ENCODE measurements around the gene TMEM184B. TPM values are rescaled to one million over a fixed set of nuclear protein-coding genes. Genes with fewer than 3 reads are reported as not detected.

The TMEM184B gene
- total RNA-seq, 4 donors from 2014 or later = 39.4 to 108 (median 75.3) TPM

GRCh38 chr22:38191731-38192474 lies 80.9 kb downstream of the TMEM184B start:
- Histone ChIP-seq H3K9me3 (no peaks in the 10 kb centered on the region), H3K27ac (replicated peaks in 1 of 4) (no peak overlapping the region), H3K4me3 (no peak overlapping the region), H3K27me3 (no peaks in the 10 kb centered on the region), H3K36me3 (no peaks in the 10 kb centered on the region), H3K4me1 (peaks cover 7 to 10% (median 9%) of the 10 kb centered on the region in 4 donors)
- no peak for DNase-seq (ENCODE audit: extremely low spot score)
- intact Hi-C loops (cut with DNase I) = no loop called here
- TF ChIP-seq EP300 (IDR thresholded peaks at IDR 0.05) = no peak
- TF ChIP-seq POLR2A (IDR thresholded peaks at IDR 0.05; ENCODE audit: low read depth) = no peak
- no peak for TF ChIP-seq POLR2AphosphoS5 (IDR thresholded peaks at IDR 0.05)
- TF ChIP-seq CTCF (IDR thresholded peaks at IDR 0.05) = no peak
- WGBS = 83% methylated on average over 10 of the region's 10 CpGs

- no peak overlapping the region for H3K4me3 ChIP-seq
- WGBS = 92% methylated on average over 14 of the region's 14 CpGs
- H3K9me3 ChIP-seq = no peaks in the 10 kb centered on the region
- TF ChIP-seq POLR2AphosphoS5 (IDR thresholded peaks at IDR 0.05) (no peak), CTCF (IDR thresholded peaks at IDR 0.05) (no peak), EP300 (IDR thresholded peaks at IDR 0.05) (no peak), POLR2A (IDR thresholded peaks at IDR 0.05; ENCODE audit: low read depth) (no peak)
- H3K27me3 ChIP-seq = no peaks in the 10 kb centered on the region
- H3K36me3 ChIP-seq = no peaks in the 10 kb centered on the region
- H3K4me1 ChIP-seq = peaks cover 7 to 10% (median 9%) of the 10 kb centered on the region in 4 donors
- H3K27ac ChIP-seq (replicated peaks in 1 of 4) = no peak overlapping the region
- intact Hi-C loops (cut with DNase I) = no loop called here
- DNase-seq (ENCODE audit: extremely low spot score) = no peak
Measured at GRCh38 chr22:38191055-38191454, 81.8 kb downstream of the TMEM184B start.

- Histone ChIP-seq H3K27ac (replicated peaks in 1 of 4) (no peak overlapping the region), H3K4me3 (no peak overlapping the region), H3K4me1 (peaks cover 7 to 10% (median 9%) of the 10 kb centered on the region in 4 donors), H3K9me3 (no peaks in the 10 kb centered on the region), H3K27me3 (no peaks in the 10 kb centered on the region), H3K36me3 (no peaks in the 10 kb centered on the region)
- no peak for DNase-seq (ENCODE audit: extremely low spot score)
- TF ChIP-seq EP300 (IDR thresholded peaks at IDR 0.05) = no peak
- TF ChIP-seq CTCF (IDR thresholded peaks at IDR 0.05) = no peak
- no peak for TF ChIP-seq POLR2AphosphoS5 (IDR thresholded peaks at IDR 0.05)
- no peak for TF ChIP-seq POLR2A (IDR thresholded peaks at IDR 0.05; ENCODE audit: low read depth)
- intact Hi-C loops (cut with DNase I) = no loop called here
- 75% methylated on average over 6 of the region's 6 CpGs for WGBS
Measured at GRCh38 chr22:38190581-38190980, 82.2 kb downstream of the TMEM184B start.

GRCh38 chr22:38189104-38189503 lies 83.7 kb downstream of the TMEM184B start:
- 83% methylated on average over 3 of the region's 3 CpGs for WGBS
- peaks cover 0 to 4% (median 3%) of the 10 kb centered on the region in 4 donors for H3K4me1 ChIP-seq
- no peak overlapping the region for H3K27ac ChIP-seq (replicated peaks in 1 of 4)
- no peaks in the 10 kb centered on the region for H3K9me3 ChIP-seq
- no peak overlapping the region for H3K4me3 ChIP-seq
- no peak for TF ChIP-seq CTCF (IDR thresholded peaks at IDR 0.05)
- no peak for TF ChIP-seq EP300 (IDR thresholded peaks at IDR 0.05)
- TF ChIP-seq POLR2AphosphoS5 (IDR thresholded peaks at IDR 0.05) = no peak
- TF ChIP-seq POLR2A (IDR thresholded peaks at IDR 0.05; ENCODE audit: low read depth) = no peak
- intact Hi-C loops (cut with DNase I) = no loop called here
- no peaks in the 10 kb centered on the region for H3K27me3 ChIP-seq
- no peak for DNase-seq (ENCODE audit: extremely low spot score)
- no peaks in the 10 kb centered on the region for H3K36me3 ChIP-seq
